Measurements from ENCODE around the gene RAB40A. TPM values are rescaled to one million over a fixed set of nuclear protein-coding genes. Genes with fewer than 3 reads are reported as not detected.

The RAB40A gene
- total RNA-seq, 1 donor from 2014 or later = 1.5 TPM

DNA sequence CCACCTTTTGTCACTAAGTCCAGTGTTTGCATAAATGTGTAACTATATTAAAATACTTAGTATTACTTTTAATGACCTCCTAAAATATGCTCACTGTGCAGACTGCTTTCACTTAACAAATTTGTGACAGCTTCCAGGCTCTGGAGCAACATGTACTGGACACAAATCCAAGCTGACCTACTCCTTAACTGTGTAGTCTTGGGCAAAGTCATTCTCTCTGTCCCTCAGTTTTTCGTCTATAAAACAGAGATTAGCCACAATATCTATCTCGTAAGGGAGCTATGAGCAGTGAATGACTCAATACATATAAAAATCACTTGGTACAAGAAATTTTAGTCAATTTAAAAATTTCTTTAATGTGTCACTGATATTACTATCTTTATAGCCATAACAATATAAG, 20.4 kb upstream of the RAB40A start:
- no peaks in the 10 kb centered on the region for H3K27me3 ChIP-seq
- H3K27ac ChIP-seq = peak overlapping the region; percentile 72 to 80
- H3K9me3 ChIP-seq = no peaks in the 10 kb centered on the region
- TF ChIP-seq, protein P1, sequence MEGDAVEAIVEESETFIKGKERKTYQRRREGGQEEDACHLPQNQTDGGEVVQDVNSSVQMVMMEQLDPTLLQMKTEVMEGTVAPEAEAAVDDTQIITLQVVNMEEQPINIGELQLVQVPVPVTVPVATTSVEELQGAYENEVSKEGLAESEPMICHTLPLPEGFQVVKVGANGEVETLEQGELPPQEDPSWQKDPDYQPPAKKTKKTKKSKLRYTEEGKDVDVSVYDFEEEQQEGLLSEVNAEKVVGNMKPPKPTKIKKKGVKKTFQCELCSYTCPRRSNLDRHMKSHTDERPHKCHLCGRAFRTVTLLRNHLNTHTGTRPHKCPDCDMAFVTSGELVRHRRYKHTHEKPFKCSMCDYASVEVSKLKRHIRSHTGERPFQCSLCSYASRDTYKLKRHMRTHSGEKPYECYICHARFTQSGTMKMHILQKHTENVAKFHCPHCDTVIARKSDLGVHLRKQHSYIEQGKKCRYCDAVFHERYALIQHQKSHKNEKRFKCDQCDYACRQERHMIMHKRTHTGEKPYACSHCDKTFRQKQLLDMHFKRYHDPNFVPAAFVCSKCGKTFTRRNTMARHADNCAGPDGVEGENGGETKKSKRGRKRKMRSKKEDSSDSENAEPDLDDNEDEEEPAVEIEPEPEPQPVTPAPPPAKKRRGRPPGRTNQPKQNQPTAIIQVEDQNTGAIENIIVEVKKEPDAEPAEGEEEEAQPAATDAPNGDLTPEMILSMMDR (IDR thresholded peaks at IDR 0.05) = no peak
- no peaks in the 10 kb centered on the region for H3K36me3 ChIP-seq
- peaks cover 0 to 14% of the 10 kb centered on the region in 2 donors for H3K4me1 ChIP-seq
- intact Hi-C loops (cut with DNase I) = loop anchor here (2.0 to 5.0 kb wide), 3 partner anchors 48 to 147 kb away; partner anchors contain the start of genes MORF4L2, TCEAL3 and TCEAL4
- no peak overlapping the region for H3K4me3 ChIP-seq
- DNase-seq (ENCODE audit: low spot score in 2 of 2) = no peak

DNA sequence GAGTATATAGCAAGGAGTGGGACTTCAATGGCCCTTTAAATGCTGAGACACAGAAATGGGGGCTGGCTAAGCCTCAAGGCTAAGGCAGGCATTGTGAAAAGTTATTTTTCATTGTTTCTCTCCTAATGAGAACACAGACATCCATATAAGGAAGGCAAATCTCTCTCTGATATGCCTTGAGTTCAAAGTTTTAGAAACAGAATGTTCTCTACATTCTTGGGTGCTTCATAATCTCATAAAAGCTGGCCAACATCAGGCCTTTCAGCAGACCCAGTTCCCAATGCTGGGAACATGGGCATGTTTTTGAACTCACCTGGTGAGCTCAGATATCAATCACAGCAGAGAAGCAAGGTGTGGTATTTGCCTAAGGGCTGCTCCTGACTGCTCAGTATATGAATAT, 19.4 kb upstream of the RAB40A start:
- TF ChIP-seq, protein P1 (IDR thresholded peaks at IDR 0.05) = no peak
- Histone ChIP-seq H3K27me3 (no peaks in the 10 kb centered on the region), H3K27ac (peak overlapping the region; percentile 72 to 80), H3K9me3 (no peaks in the 10 kb centered on the region), H3K36me3 (no peaks in the 10 kb centered on the region), H3K4me3 (no peak overlapping the region), H3K4me1 (peaks cover 0 to 14% of the 10 kb centered on the region in 2 donors)
- intact Hi-C loops (cut with DNase I) = loop anchor here (2.0 to 5.0 kb wide), 3 partner anchors 49 to 148 kb away; partner anchors contain the start of genes MORF4L2, TCEAL3 and TCEAL4
- no peak for DNase-seq (ENCODE audit: low spot score in 2 of 2)

GRCh38 chrX:103537871-103538387, 18.6 kb upstream of the RAB40A start:
- intact Hi-C loops (cut with DNase I) = loop anchor here (2.0 to 5.0 kb wide), 4 partner anchors 49 to 149 kb away; partner anchors contain the start of genes MORF4L2, TCEAL1, TCEAL3 and TCEAL4
- Histone ChIP-seq H3K4me3 (no peak overlapping the region), H3K4me1 (peaks cover 0 to 14% of the 10 kb centered on the region in 2 donors), H3K27ac (peak overlapping the region; percentile 72 to 80), H3K27me3 (no peaks in the 10 kb centered on the region), H3K36me3 (no peaks in the 10 kb centered on the region), H3K9me3 (no peaks in the 10 kb centered on the region)
- no peak for DNase-seq (ENCODE audit: low spot score in 2 of 2)
- TF ChIP-seq, protein P1 (IDR thresholded peaks at IDR 0.05) = no peak

GRCh38 chrX:103536732-103537131, 17.4 kb upstream of the RAB40A start:
- intact Hi-C loops (cut with DNase I) = loop anchor here (2.0 to 5.0 kb wide), 3 partner anchors 51 to 92 kb away; partner anchors contain the start of genes TCEAL1, TCEAL3 and TCEAL4

DNA sequence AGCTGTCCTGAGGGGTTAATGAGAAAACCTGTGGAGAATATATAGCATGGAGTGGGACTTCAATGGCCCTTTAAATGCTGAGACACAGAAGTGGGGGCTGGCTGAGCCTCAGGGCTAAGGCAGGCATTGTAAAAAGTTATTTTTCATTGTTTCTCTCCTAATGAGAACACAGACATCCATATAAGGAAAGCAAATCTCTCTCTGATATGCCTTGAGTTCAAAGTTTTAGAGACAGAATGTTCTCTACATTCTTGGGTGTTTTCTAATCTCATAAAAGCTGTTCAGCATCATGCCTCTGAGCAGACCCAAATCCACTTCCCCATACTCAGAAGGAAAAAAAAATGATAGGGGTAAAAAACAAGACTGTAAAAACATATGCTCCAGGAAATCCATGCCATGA, 16.8 kb upstream of the RAB40A start:
- H3K9me3 ChIP-seq = no peaks in the 10 kb centered on the region
- peak overlapping the region; percentile 78 to 80 for H3K27ac ChIP-seq
- H3K27me3 ChIP-seq = no peaks in the 10 kb centered on the region
- TF ChIP-seq, protein P1 (IDR thresholded peaks at IDR 0.05) = no peak
- H3K4me1 ChIP-seq = peaks cover 0 to 14% of the 10 kb centered on the region in 2 donors
- no peaks in the 10 kb centered on the region for H3K36me3 ChIP-seq
- no peak overlapping the region for H3K4me3 ChIP-seq
- no peak for DNase-seq (ENCODE audit: low spot score in 2 of 2)
- intact Hi-C loops (cut with DNase I) = loop anchor here (2.0 to 5.0 kb wide), 3 partner anchors 51 to 93 kb away; partner anchors contain the start of genes TCEAL1, TCEAL3 and TCEAL4

More at GRCh38 chrX:103536732-103537131, 17.4 kb upstream of the RAB40A start:
- no peak overlapping the region for H3K4me3 ChIP-seq
- no peaks in the 10 kb centered on the region for H3K36me3 ChIP-seq
- TF ChIP-seq, protein P1 (IDR thresholded peaks at IDR 0.05) = no peak
- peak overlapping the region; percentile 78 to 80 for H3K27ac ChIP-seq
- no peaks in the 10 kb centered on the region for H3K9me3 ChIP-seq
- peaks cover 0 to 14% of the 10 kb centered on the region in 2 donors for H3K4me1 ChIP-seq
- no peaks in the 10 kb centered on the region for H3K27me3 ChIP-seq
- no peak for DNase-seq (ENCODE audit: low spot score in 2 of 2)
